NCI-H146 treated with DMSO at 0.1 percent for 48 hours (cell line): Measurements from ENCODE around the gene BEST4.
"Not testable (repeated sequence)": the region's sequence is repeated elsewhere in the genome, so short reads cannot be mapped to it uniquely, and the experiment has no call there.

ENCODE experiments used
- DNase-seq: peaks from one replicate; lab custom pipeline; 2025; ENCODE audit not compliant: unreplicated experiment; lab: John Stamatoyannopoulos, UW

BEST4 gene

GRCh38 chr1:44819608-44820327, 31.8 kb upstream of the BEST4 start:
- DNase-seq = no peak

DNA sequence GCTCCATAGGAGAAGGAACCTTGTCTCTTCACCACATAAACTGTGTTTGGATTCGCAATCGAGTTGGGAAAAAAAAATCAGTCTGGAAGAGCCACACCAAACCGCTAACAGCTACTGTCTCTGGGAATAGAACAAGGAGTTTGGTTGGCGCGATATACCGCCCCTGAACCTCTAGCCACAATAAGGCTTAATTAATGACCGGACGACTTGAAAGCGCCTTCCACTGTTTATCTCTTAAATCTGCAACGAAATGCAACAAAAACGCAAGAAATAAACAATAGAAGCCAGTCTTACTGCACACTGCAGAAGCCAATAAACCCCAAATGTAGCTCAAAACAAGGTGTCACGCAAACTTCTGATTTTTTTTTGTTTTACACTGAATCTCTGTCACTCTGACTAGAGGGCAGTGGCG, 31.2 kb upstream of the BEST4 start:
- DNase-seq = no peak

GRCh38 chr1:44817771-44818495, 30.0 kb upstream of the BEST4 start:
- DNase-seq = no peak

DNA sequence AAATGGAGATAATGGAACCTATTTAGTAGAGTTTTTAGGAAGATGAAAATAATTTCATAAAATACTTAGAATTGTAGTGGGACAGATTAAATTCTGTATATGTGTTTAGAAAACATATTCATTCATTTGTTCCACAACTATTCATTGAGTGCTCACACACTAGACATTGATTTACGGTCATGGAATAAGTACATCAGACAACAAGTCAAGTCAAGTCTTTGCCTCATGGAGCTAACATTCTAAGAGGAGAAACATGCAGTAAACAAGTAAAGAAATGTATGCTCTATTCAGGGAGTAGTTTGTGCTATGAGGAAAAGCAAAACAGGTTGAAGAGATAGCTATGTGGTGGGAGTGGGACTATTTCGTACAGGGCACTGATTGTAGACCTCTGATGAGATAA, 29.3 kb upstream of the BEST4 start:
- no peak for DNase-seq

DNA sequence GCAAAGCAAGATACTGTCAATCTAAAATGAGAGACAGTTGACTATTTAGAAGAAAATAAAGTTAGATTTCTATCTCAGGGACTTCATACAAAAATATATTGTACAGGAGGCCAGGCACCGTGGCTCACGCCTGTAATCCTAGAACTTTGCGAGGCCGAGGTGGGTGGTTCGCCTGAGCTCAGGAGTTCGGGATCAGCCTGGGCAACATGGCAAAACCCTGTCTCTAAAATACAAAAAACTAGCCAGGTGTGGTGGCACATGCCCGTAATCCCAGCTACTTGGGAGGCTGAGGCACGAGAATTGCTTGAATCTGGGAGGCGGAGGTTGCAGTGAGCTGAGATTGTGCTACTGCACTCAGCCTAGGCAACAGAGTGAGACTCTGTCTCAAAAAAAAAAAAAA, 28.0 kb upstream of the BEST4 start:
- DNase-seq = not testable (repeated sequence)

DNA sequence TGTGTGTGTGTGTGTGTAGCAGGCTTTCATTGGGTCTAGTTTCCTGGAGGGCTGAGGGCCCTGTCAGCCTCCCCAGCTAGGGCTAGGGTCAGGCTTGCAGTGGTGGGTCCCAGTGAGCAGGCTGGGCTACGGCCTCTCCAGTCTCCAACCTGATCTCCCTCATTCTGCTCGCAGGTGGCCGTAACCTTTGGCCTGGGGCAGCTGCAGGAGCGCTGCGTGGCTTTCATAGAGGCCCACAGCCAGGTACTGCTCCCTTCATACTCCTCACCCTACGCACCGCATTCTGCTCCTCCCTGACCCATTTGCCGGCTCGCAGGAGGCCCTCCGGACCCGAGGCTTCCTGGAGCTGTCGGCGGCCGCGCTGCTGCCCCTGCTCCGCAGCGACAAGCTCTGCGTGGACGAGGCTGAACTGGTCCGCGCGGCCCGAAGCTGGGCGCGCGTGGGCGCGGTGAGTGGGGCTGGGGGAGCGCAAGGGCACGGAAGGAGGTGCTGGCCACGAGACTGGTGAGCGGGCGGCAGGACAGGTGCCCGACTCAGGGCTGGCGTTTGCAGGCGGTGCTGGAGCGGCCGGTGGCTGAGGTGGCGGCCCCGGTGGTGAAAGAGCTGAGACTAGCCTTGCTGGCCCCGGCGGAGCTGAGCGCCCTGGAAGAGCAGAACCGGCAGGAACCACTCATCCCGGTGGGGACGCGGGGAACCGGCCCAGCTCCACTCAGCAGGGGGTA, 25.0 kb upstream of the BEST4 start:
- no peak for DNase-seq

GRCh38 chr1:44811234-44811633, 23.3 kb upstream of the BEST4 start:
- DNase-seq = no peak

- DNase-seq = not testable (repeated sequence)
Observed at GRCh38 chr1:44810762-44811105, 22.8 kb upstream of the BEST4 start.

GRCh38 chr1:44810101-44810761, 22.3 kb upstream of the BEST4 start:
- DNase-seq = no peak

DNA sequence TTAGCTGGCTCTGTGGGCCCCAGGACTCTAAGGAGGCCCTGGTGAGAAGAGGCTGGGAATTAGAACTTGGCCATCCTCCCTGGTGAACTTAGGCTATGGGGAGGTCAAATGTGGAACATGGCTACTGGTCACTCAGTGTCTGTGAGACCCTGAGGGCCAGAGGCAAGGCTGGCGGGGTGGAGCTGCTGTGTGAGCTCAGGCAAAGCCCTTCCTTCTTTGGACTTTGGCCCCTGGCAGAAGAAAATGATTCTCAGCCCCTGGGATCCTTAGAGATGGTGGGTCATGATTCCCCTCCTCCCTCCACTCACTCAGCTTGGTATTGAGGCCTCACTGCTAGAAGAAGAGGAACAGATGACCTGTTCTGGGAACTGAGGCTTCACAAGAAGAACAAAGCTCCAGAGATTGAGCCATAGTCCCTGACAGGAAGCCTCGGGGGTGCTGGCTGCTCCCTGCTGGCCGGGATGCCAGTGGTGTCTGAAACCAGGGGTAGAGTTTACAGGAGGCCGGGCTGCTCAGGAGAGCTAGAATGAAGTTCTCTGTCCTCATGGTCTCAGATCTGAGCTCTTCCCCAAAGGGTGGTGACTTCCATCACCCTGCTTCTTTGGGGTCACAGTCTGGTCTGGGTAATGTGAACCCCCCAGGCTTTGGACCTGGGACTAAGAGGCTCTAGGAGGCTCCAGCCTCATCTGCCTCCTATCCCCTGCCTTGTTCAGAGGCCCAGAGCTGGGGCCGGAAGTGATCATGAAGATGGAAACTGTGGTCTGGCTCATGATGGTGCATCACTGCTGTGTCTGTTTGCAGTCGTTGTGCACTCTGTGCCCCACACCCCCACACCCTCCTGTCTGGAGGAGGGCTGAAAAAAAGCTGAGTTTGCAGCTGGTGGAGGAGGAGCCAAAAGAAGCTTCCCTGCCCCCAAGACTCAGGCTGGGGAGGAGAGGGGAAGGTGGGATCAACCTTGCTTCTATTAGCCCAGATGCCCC, 21.3 kb upstream of the BEST4 start:
- no peak for DNase-seq

GRCh38 chr1:44808063-44808937, 20.3 kb upstream of the BEST4 start, which contains the start of gene BTBD19:
TSS of gene BTBD19 (plus strand) at chr1:44808523. CDS start at chr1:44808821, 298 bp downstream.
- no peak for DNase-seq

- no peak for DNase-seq
Observed at GRCh38 chr1:44807364-44808062, 19.5 kb upstream of the BEST4 start.

DNA sequence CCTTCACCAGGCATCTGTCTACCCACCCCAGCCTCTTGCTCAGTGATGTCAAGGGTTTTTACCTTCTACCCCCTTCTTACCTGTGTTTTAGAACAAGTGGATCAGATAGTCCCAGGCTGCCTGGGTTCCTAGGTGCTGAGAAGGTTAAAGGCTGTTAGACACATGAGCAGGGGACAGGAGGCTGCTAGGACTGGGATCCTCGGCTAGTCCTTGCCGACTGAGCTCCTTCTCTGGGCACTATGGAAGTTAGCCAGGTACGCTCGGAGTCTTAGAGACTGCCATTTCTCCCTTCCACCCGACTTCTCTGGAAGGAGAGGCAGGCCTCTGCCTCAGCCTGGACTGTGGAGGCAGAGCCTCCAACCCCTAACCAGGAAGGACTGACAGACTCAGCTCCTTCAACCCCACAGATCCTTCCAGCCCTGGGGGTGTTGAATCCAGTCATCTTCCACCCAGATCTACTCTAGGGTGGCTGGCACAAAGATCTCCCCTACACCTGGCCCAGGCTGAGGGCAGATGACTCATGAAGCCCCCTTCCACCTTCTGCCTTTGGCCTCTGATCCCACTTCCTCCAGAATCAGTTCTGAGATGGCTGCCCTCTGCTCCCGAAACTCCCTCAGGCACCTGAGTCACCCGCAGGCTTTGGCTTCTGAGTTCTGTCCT, 18.9 kb upstream of the BEST4 start, which contains the start of gene DYNLT4:
Gene DYNLT4 (minus strand): TSS at position 648 of the 660 bp plus-strand sequence. CDS start 683 bp downstream, outside the sequence.
- DNase-seq = no peak

- DNase-seq = no peak
Observed at GRCh38 chr1:44806025-44806703, 18.2 kb upstream of the BEST4 start.

GRCh38 chr1:44805311-44806024, 17.5 kb upstream of the BEST4 start:
- no peak for DNase-seq

DNA sequence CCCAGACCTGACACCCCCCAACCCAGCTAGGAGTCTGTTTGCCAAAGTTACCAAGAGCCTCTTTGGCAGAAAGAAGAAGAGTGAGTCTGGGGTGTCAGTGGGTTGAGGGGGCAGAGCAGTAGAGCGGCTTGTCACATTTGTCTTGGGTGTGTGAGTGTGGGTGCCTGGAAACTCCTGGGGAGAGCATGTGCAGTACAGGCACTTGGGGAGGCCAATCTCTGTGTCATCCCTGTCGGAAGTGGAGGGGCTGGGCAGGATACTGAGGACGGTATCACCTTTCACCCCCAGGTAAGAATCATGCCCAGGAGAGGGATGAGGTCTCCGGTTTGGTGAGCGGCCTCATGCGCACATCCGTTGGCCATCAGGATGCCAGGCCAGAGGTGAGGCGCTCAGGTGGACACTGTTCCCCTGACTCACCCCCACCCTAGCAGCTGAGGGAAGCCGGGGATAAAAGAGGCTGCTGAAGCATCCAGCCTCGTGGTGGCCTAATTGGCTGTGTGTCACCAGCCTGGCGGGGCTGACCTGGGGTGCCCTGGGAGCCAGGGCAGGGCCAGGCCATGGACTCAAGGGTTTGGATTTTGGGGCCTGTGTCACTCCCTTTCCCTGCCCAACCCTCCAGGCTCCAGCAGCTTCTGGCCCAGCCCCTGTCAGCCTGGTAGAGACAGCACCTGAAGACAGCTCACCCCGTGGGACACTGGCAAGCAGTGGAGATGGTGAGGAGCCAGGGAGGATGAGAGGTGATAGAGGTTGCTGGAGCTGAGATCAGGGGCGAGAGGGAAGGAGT, 15.5 kb upstream of the BEST4 start:
- no peak for DNase-seq
